PC-9 (cell line): ENCODE data around the gene MRPS22. TPM values are rescaled to one million over a fixed set of nuclear protein-coding genes. Genes with fewer than 3 reads are reported as not detected.
A peak's percentile ranks its signal among the peaks of the same experiment; 100 is the strongest.
"Not testable (repeated sequence)": the region's sequence is repeated elsewhere in the genome, so short reads cannot be mapped to it uniquely, and the experiment has no call there.

Experiments
- BruUV-seq: library from RNA; stranded (reverse); fragments of 400-500 nt; replicated peaks from 2 replicates; lab custom pipeline; 2021; lab: Mats Ljungman, UMichigan
- CTCF ChIA-PET: fragments of 300-600 bp; sonication (Branson Sonifier 250); formaldehyde crosslinking; loops from one replicate; lab custom pipeline; 2022; ENCODE audit warnings: antibody characterized with exemption; lab: Charles Lee
- POLR2A ChIA-PET: fragments of 300-600 bp; sonication (Branson Sonifier 250); formaldehyde crosslinking; loops from one replicate; lab custom pipeline; 2022; ENCODE audit warnings: antibody characterized with exemption; ENCODE audit not compliant: unreplicated experiment; lab: Charles Lee
- DNase-seq, 2 experiments: peaks; one replicate each; pipeline versions ENCODE4 v3.0.0 to v3.0.0-alpha.2; 2015 to 2022; ENCODE audit warnings: mixed read lengths in 1 of 2
- H2AFZ ChIP-seq: fragments of 200-600 bp; sonication (generic); 2 replicates; pipeline ENCODE4 v1.8.1; 2017; ENCODE audit warnings: antibody characterized with exemption
- H3F3A ChIP-seq: fragments of 200-600 bp; sonication (generic); 2 replicates; pipeline ENCODE4 v1.8.1; 2017; ENCODE audit warnings: antibody characterized with exemption, mild to moderate bottlenecking, low read depth; ENCODE audit not compliant: insufficient read depth
- H3K27ac ChIP-seq: fragments of 200-600 bp; sonication (generic); 2 replicates; pipeline ENCODE4 v1.6.1; 2016; ENCODE audit warnings: mixed run types
- H3K27me3 ChIP-seq: fragments of 200-600 bp; sonication (generic); 2 replicates; pipeline ENCODE4 v1.6.1; 2016; ENCODE audit warnings: low read depth, mixed run types; ENCODE audit not compliant: insufficient read depth
- H3K36me3 ChIP-seq: fragments of 200-600 bp; sonication (generic); 2 replicates; pipeline ENCODE4 v1.6.1; 2016; ENCODE audit warnings: low read depth, mixed run types
- H3K4me1 ChIP-seq: fragments of 200-600 bp; sonication (generic); replicated peaks from 2 replicates; pipeline ENCODE4 v1.6.1; 2016; ENCODE audit warnings: mixed run types; ENCODE audit not compliant: insufficient read depth
- H3K4me2 ChIP-seq: fragments of 200-600 bp; sonication (generic); 2 replicates; pipeline ENCODE4 v1.6.1; 2017; ENCODE audit warnings: mixed run types
- H3K4me3 ChIP-seq: fragments of 200-600 bp; sonication (generic); 2 replicates; pipeline ENCODE4 v1.6.1; 2016; ENCODE audit warnings: mixed run types
- H3K79me2 ChIP-seq: fragments of 200-600 bp; sonication (generic); 2 replicates; pipeline ENCODE4 v1.6.1; 2017; ENCODE audit warnings: low read depth, mixed run types
- H3K9me2 ChIP-seq: fragments of 200-600 bp; sonication (generic); 2 replicates; pipeline ENCODE4 v1.8.1; 2017; ENCODE audit warnings: mild to moderate bottlenecking; ENCODE audit not compliant: insufficient read depth
- H3K9me3 ChIP-seq: fragments of 200-600 bp; sonication (generic); 2 replicates; pipeline ENCODE4 v1.8.1; 2016; ENCODE audit warnings: low read depth; ENCODE audit not compliant: insufficient read depth
- H4K20me1 ChIP-seq: fragments of 200-600 bp; sonication (generic); 2 replicates; pipeline ENCODE4 v1.8.1; 2017; ENCODE audit not compliant: insufficient read depth
- EZH2 ChIP-seq: fragments of 200-600 bp; sonication (generic); IDR thresholded peaks from 2 replicates; pipeline ENCODE4 v1.8.0; 2017; ENCODE audit warnings: antibody characterized with exemption, low read depth
- intact Hi-C: fragments of 100-400 bp; cut with micrococcal nuclease; formaldehyde crosslinking; loops from one replicate; pipeline ENCODE4 v1.10.0; 2022; ENCODE audit not compliant: unreplicated experiment
- total RNA-seq: library from RNA; stranded (reverse); gene quantifications from 2 replicates; pipeline ENCODE4 v1.2.3, GENCODE V29; 2021
- TF ChIP-seq, protein P1 (sequence below): fragments of 200-600 bp; sonication (generic); conservative IDR thresholded peaks from 2 replicates; pipeline ENCODE4 v1.6.1; 2017; ENCODE audit warnings: mixed run types, antibody characterized with exemption, mild to moderate bottlenecking, moderate library complexity

MRPS22 gene
- total RNA-seq, 1 experiment from 2014 or later = 68.0 TPM

DNA sequence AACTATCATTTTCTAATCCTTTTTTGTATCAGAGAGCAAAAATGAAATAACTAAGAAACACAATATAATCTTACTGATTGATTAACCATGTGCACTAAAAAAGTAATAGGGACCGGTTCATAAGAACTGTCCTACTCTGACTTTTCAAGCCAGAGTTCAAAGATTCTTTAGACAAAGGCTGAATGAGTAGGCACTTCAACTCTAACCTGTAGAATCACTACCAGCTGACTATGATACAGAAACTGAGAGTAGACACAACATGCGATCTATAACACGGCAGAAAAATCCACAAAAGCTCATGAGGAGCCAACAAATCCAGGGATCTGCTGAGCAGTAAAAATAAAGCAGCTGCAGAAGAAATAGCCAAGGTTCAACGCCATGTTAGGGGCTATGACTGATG is 36.8 kb downstream of the MRPS22 start:
- TF ChIP-seq, protein P1, sequence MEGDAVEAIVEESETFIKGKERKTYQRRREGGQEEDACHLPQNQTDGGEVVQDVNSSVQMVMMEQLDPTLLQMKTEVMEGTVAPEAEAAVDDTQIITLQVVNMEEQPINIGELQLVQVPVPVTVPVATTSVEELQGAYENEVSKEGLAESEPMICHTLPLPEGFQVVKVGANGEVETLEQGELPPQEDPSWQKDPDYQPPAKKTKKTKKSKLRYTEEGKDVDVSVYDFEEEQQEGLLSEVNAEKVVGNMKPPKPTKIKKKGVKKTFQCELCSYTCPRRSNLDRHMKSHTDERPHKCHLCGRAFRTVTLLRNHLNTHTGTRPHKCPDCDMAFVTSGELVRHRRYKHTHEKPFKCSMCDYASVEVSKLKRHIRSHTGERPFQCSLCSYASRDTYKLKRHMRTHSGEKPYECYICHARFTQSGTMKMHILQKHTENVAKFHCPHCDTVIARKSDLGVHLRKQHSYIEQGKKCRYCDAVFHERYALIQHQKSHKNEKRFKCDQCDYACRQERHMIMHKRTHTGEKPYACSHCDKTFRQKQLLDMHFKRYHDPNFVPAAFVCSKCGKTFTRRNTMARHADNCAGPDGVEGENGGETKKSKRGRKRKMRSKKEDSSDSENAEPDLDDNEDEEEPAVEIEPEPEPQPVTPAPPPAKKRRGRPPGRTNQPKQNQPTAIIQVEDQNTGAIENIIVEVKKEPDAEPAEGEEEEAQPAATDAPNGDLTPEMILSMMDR = no peak
- TF ChIP-seq EZH2 = no peak
- intact Hi-C loops = loop anchor here (2.0 kb wide), 1 partner anchor 26 kb away; no protein-coding TSS in a partner anchor
- DNase-seq = no peak
- Histone ChIP-seq H2AFZ (no peak overlapping the region), H3K4me3 (no peak overlapping the region), H4K20me1 (peaks cover 57% of the 10 kb centered on the region), H3K9me3 (no peaks in the 10 kb centered on the region), H3K27ac (no peak overlapping the region), H3K27me3 (no peaks in the 10 kb centered on the region), H3K79me2 (peaks cover 42% of the 10 kb centered on the region), H3K9me2 (no peaks in the 10 kb centered on the region), H3F3A (peaks cover 4% of the 10 kb centered on the region; the same call in 1 of the 2 replicates), H3K4me2 (no peak overlapping the region), H3K36me3 (peaks cover 52% of the 10 kb centered on the region), H3K4me1 (no peaks in the 10 kb centered on the region)
- BruUV-seq = no TSS peak
- CTCF ChIA-PET = no interaction called here
- POLR2A ChIA-PET = no interaction called here

DNA sequence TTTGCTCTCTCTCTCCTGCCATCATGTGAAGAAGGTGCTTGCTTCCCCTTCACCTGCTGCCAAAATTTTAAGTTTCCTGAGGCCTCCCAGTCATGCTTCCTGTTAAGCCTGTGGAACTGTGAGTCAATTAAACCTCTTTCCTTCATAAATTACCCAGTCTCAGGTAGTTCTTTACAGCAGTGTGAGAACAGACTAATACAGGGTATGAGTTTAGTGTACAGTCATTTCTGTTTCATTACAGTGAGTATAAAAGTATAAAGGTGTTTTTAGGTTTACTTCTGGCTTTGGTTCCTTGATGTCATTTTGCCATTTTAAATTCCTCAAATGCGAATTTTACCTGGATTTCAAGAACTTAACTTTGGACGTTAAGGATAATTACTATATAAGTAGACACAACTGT is 38.5 kb downstream of the MRPS22 start:
- H3K27me3 ChIP-seq, H3K4me3 ChIP-seq, POLR2A ChIA-PET, CTCF ChIA-PET, DNase-seq, H3F3A ChIP-seq, H3K4me1 ChIP-seq, BruUV-seq, H2AFZ ChIP-seq, H3K27ac ChIP-seq, H3K4me2 ChIP-seq, H3K9me2 ChIP-seq, H3K9me3 ChIP-seq, intact Hi-C loops: not testable (repeated sequence)
- Histone ChIP-seq H4K20me1 (peaks cover 73% of the 10 kb centered on the region), H3K36me3 (peaks cover 44% of the 10 kb centered on the region), H3K79me2 (peaks cover 59% of the 10 kb centered on the region)

DNA sequence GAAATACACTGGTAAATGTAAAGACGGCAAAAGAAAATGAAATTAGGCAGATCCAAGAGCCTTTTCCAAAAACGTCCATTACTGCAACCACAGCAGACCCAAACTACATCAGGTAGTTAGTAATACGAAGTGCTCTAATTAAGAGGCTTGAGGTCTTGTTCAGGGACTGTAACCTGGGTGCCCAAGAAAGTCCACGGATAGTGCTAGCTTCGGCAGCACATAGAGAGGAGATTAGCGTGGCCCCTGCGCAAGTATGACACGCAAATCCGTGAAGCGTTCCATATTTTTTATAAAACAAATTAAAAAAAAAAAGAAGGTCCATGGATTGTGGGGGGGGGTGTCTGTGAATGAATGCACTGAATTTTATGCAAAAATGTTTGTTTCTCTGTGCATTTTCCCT is 44.3 kb downstream of the MRPS22 start:
- Histone ChIP-seq H3K36me3 (0 out of 2 replicates have a peak, but pooled peaks cover 7% of the 10 kb centered on the region), H2AFZ (no peak overlapping the region), H3K27ac (no peak overlapping the region), H3K27me3 (no peaks in the 10 kb centered on the region), H3K9me3 (no peaks in the 10 kb centered on the region), H3K79me2 (peaks cover 74% of the 10 kb centered on the region), H3K4me3 (peak overlapping the region; percentile 78; the same call in 1 of the 2 replicates), H3K9me2 (no peaks in the 10 kb centered on the region), H3F3A (peaks cover 21% of the 10 kb centered on the region), H3K4me2 (peak overlapping the region; percentile 65), H3K4me1 (peaks cover 20% of the 10 kb centered on the region), H4K20me1 (peaks cover 41% of the 10 kb centered on the region)
- BruUV-seq = no TSS peak
- ChIA-PET CTCF (no interaction called here), POLR2A (no interaction called here)
- DNase-seq = no peak
- TF ChIP-seq, protein P1 = no peak
- intact Hi-C loops = no loop called here
